MM.1S (cell line): Measurements from ENCODE around the gene CLMN.

Experiments used
- DNase-seq: peaks from one replicate; pipeline ENCODE4 v3.0.0-alpha.2; 2015
- H2AFZ ChIP-seq: fragments of 300-600 bp; sonication (generic); 2 replicates; pipeline ENCODE4 v1.6.0; 2016; ENCODE audit warnings: antibody characterized with exemption, low read length
- H3F3A ChIP-seq: fragments of 300-600 bp; sonication (generic); 2 replicates; pipeline ENCODE4 v1.6.1; 2016; ENCODE audit warnings: mild to moderate bottlenecking, antibody characterized with exemption, low read length, moderate library complexity, mixed read lengths; ENCODE audit not compliant: insufficient read depth
- H3K27ac ChIP-seq: fragments of 300-600 bp; sonication (generic); 2 replicates; pipeline ENCODE4 v1.5.1; 2016; ENCODE audit warnings: mild to moderate bottlenecking, low read length
- H3K27me3 ChIP-seq: fragments of 300-600 bp; sonication (generic); replicated peaks from 2 replicates; pipeline ENCODE4 v1.6.0; 2016; ENCODE audit warnings: low read length; ENCODE audit not compliant: insufficient read depth
- H3K36me3 ChIP-seq: fragments of 300-600 bp; sonication (generic); replicated peaks from 2 replicates; pipeline ENCODE4 v1.6.1; 2016; ENCODE audit warnings: mild to moderate bottlenecking, low read length, mixed read lengths; ENCODE audit not compliant: insufficient read depth
- H3K4me1 ChIP-seq: fragments of 300-600 bp; sonication (generic); 2 replicates; pipeline ENCODE4 v1.6.1; 2016; ENCODE audit warnings: low read length, mixed read lengths
- H3K4me2 ChIP-seq: fragments of 300-600 bp; sonication (generic); 2 replicates; pipeline ENCODE4 v1.6.0; 2016; ENCODE audit warnings: low read depth, low read length
- H3K4me3 ChIP-seq: fragments of 300-600 bp; sonication (generic); 2 replicates; pipeline ENCODE4 v1.5.1; 2016; ENCODE audit warnings: low read length, mixed read lengths
- H3K79me2 ChIP-seq: fragments of 300-600 bp; sonication (generic); 2 replicates; pipeline ENCODE4 v1.6.1; 2016; ENCODE audit warnings: mixed run types, low read length, mixed read lengths
- H3K9ac ChIP-seq: fragments of 300-600 bp; sonication (generic); 2 replicates; pipeline ENCODE4 v1.6.1; 2016; ENCODE audit warnings: low read length, mixed read lengths
- H3K9me2 ChIP-seq: fragments of 300-600 bp; sonication (generic); replicated peaks from 2 replicates; pipeline ENCODE4 v1.6.1; 2016; ENCODE audit warnings: mild to moderate bottlenecking, low read length, mixed read lengths; ENCODE audit not compliant: insufficient read depth
- H3K9me3 ChIP-seq: fragments of 300-600 bp; sonication (generic); replicated peaks from 2 replicates; pipeline ENCODE4 v1.6.1; 2016; ENCODE audit warnings: mild to moderate bottlenecking, low read length, mixed read lengths; ENCODE audit not compliant: insufficient read depth
- H4K20me1 ChIP-seq: fragments of 300-600 bp; sonication (generic); 2 replicates; pipeline ENCODE4 v1.6.1; 2016; ENCODE audit warnings: mild to moderate bottlenecking, low read length, moderate library complexity, mixed read lengths; ENCODE audit not compliant: insufficient read depth
- EZH2 ChIP-seq: fragments of 300-600 bp; sonication (generic); optimal IDR thresholded peaks from 2 replicates; pipeline ENCODE3; 2017; ENCODE audit warnings: low read depth, mild to moderate bottlenecking, antibody characterized with exemption, low read length, mixed read lengths
- EZH2phosphoT487 ChIP-seq: fragments of 300-600 bp; sonication (generic); IDR thresholded peaks from 2 replicates; pipeline ENCODE4 v1.6.1; 2018; ENCODE audit warnings: antibody characterized with exemption, low read length
- TF ChIP-seq, protein P1 (sequence below): fragments of 300-600 bp; sonication (generic); IDR thresholded peaks from 2 replicates; pipeline ENCODE4 v1.5.1; 2016; ENCODE audit warnings: antibody characterized with exemption, low read length, mixed read lengths

The CLMN gene

DNA sequence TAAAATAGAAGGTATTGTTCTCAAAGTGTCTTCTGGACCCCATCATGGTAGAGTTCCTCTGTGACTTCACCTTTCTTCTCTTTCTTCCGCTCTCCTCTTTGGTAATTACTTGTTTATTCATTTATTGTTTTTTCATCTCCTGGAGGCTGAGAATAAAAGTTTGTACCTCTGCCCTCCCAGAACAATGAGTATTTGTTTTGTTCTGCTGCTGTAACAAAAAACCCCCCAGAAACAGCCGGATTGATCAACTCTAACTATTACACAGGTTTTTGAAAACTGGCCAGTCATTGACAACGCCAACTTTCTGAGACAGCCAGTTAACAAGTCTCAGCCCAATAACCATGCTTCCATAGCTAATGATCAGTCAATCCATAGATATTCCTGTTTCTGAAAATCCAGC lies 154.2 kb downstream of the CLMN start:
- TF ChIP-seq EZH2phosphoT487 (no peak), EZH2 (no peak)
- TF ChIP-seq, protein P1, sequence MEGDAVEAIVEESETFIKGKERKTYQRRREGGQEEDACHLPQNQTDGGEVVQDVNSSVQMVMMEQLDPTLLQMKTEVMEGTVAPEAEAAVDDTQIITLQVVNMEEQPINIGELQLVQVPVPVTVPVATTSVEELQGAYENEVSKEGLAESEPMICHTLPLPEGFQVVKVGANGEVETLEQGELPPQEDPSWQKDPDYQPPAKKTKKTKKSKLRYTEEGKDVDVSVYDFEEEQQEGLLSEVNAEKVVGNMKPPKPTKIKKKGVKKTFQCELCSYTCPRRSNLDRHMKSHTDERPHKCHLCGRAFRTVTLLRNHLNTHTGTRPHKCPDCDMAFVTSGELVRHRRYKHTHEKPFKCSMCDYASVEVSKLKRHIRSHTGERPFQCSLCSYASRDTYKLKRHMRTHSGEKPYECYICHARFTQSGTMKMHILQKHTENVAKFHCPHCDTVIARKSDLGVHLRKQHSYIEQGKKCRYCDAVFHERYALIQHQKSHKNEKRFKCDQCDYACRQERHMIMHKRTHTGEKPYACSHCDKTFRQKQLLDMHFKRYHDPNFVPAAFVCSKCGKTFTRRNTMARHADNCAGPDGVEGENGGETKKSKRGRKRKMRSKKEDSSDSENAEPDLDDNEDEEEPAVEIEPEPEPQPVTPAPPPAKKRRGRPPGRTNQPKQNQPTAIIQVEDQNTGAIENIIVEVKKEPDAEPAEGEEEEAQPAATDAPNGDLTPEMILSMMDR: no peak
- Histone ChIP-seq H3K4me3 (no peak overlapping the region), H3K4me2 (no peak overlapping the region), H3F3A (no peaks in the 10 kb centered on the region), H4K20me1 (no peaks in the 10 kb centered on the region), H3K27ac (no peak overlapping the region), H3K9me3 (no peaks in the 10 kb centered on the region), H3K9me2 (no peaks in the 10 kb centered on the region), H3K27me3 (no peaks in the 10 kb centered on the region), H3K36me3 (no peaks in the 10 kb centered on the region), H3K9ac (no peak overlapping the region), H3K4me1 (no peaks in the 10 kb centered on the region), H3K79me2 (no peaks in the 10 kb centered on the region), H2AFZ (no peak overlapping the region)
- DNase-seq: no peak

DNA sequence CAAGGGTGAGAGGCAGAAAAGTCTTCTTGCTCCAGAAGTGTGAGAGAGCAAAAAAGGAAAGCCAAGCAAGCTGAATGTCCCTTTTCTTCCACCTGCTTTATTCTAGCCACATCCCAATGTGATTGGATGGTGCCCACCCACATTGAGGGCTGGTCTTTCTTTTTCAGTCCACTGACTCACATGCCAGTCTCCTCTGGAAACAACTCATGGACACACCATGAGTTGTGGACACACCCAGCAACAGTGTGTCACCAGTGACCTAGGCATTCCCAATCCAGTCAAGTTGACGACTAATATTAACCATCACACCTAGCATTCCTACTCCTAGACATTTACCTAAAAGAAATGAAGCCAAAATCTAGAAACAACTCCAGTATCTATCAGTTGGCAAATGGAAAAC lies 155.2 kb downstream of the CLMN start:
- Histone ChIP-seq H3K9me3 (no peaks in the 10 kb centered on the region), H3K4me2 (no peak overlapping the region), H3K79me2 (no peaks in the 10 kb centered on the region), H3K27ac (no peak overlapping the region), H3K4me3 (no peak overlapping the region), H3K9me2 (no peaks in the 10 kb centered on the region), H3K9ac (no peak overlapping the region), H4K20me1 (no peaks in the 10 kb centered on the region), H2AFZ (no peak overlapping the region), H3K4me1 (no peaks in the 10 kb centered on the region), H3K27me3 (no peaks in the 10 kb centered on the region), H3F3A (no peaks in the 10 kb centered on the region), H3K36me3 (no peaks in the 10 kb centered on the region)
- no peak for TF ChIP-seq EZH2
- no peak for DNase-seq

DNA sequence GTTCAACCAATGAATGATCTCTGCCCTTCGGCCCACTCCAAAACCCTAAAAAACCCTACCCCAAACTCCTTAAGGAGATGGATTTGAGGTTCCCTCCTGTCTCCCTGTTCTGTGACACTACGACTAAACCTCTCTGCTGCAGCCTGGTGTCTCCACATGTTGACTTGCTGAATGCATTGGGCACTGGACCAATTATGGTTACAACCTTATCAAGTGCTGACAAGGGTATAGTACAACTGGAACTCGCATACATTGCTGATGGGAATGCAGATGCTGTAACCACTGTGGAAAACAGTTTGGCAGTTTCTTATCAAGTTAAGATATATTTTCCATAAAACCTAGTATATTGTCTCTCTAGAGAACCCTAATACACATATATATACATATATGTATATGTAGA lies 156.0 kb downstream of the CLMN start:
- Histone ChIP-seq H3K9me2 (no peaks in the 10 kb centered on the region), H2AFZ (no peak overlapping the region), H3K27ac (no peak overlapping the region), H3K4me1 (no peaks in the 10 kb centered on the region), H3F3A (no peaks in the 10 kb centered on the region), H4K20me1 (no peaks in the 10 kb centered on the region), H3K79me2 (no peaks in the 10 kb centered on the region), H3K9ac (no peak overlapping the region), H3K4me2 (no peak overlapping the region), H3K27me3 (no peaks in the 10 kb centered on the region), H3K36me3 (no peaks in the 10 kb centered on the region), H3K9me3 (no peaks in the 10 kb centered on the region), H3K4me3 (no peak overlapping the region)
- DNase-seq: no peak
- TF ChIP-seq, protein P1: no peak
- TF ChIP-seq EZH2: no peak
- TF ChIP-seq EZH2phosphoT487: no peak

DNA sequence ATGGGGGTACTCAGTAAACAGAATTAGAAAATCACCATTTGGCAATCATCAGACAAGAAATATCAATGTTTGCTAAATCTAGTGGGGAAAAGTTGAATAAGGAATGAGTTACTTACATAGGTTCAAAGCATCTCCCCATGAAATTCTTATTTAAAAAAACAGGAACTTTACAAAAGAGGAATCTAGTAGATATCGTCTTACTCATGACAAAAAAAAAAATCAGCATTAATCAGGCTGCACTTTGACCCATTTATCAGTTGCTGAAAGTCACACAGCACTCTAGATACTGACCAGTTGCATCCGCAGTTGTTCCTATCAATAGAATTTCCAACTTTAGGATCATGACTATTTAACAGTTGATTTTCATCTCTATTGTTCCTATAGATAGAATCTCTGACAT lies 156.6 kb downstream of the CLMN start:
- no peak overlapping the region for H3K4me3 ChIP-seq
- no peak overlapping the region for H2AFZ ChIP-seq
- no peaks in the 10 kb centered on the region for H3K79me2 ChIP-seq
- H3K4me2 ChIP-seq: no peak overlapping the region
- H4K20me1 ChIP-seq: no peaks in the 10 kb centered on the region
- H3K27me3 ChIP-seq: no peaks in the 10 kb centered on the region
- H3K4me1 ChIP-seq: no peaks in the 10 kb centered on the region
- no peaks in the 10 kb centered on the region for H3K9me3 ChIP-seq
- TF ChIP-seq, protein P1: no peak
- TF ChIP-seq EZH2phosphoT487 (no peak), EZH2 (no peak)
- no peak for DNase-seq
- no peaks in the 10 kb centered on the region for H3F3A ChIP-seq
- no peaks in the 10 kb centered on the region for H3K36me3 ChIP-seq
- H3K9me2 ChIP-seq: no peaks in the 10 kb centered on the region
- H3K27ac ChIP-seq: no peak overlapping the region
- H3K9ac ChIP-seq: no peak overlapping the region
